GM18519 (cell line): ENCODE results near the gene RNF20.
"Not testable (repeated sequence)": the region's sequence is repeated elsewhere in the genome, so short reads cannot be mapped to it uniquely, and the experiment has no call there.

Source experiments
- ATAC-seq: cut with Tn5 transposase; IDR thresholded peaks from one replicate; pipeline ENCODE4 v1.9.1; 2021; ENCODE audit warnings: mild to moderate bottlenecking, moderate library complexity; ENCODE audit not compliant: unreplicated experiment, low FRiP score

Gene RNF20

DNA sequence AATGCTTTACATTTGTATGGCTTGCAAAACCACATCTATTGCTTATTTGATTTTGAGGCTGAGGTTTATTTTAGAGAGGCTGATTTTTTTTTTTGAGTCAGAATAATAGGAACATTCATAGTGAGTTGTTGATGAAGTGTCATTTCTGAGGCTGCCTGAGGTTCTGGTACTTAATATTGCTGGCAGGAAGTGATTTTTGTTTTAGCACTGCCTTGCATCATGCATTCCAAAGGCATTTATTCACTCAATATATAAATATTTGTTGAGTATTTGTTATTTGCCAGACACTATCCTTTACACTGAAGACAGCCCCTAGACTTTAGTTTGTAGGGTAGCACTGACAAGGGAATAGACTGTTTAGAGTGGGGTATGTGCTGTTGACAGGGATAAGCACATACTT, 2.7 kb downstream of the RNF20 start:
- ATAC-seq = no peak

DNA sequence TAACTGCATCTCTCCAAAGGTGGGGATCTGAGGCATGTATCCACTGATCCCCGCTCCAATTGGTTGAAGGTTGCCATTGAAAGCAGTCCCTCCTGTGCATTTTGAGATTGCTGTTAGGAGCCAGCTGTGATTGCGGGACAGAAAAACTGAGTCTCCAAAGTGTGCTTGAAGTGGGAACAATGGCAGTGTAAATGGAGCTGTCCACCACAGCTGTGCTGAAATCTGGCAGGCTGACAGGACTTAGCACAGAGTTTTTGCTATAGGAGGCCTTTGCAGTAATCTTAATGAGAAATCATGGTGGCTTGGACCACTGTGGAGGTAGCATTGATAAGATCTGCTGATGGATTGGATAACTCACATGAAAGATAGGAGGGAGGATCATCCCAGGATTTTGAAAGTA, 3.3 kb downstream of the RNF20 start:
- no peak for ATAC-seq

DNA sequence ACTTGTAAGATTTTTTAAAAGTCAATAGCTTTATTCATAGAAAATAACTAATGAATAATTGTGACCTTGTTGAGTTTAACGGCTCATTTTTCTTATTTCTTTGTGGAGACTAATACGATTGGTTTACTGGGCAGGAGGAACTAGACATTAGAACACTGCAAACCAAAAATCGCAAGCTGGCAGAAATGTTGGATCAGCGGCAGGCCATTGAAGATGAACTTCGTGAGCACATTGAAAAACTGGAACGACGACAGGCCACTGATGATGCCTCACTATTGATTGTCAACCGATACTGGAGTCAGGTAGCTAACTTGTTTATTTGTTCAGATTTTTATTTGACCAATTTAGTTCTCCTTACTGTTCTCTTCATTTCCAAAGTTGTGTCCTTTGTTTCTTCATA, 6.4 kb downstream of the RNF20 start:
- ATAC-seq = no peak

DNA sequence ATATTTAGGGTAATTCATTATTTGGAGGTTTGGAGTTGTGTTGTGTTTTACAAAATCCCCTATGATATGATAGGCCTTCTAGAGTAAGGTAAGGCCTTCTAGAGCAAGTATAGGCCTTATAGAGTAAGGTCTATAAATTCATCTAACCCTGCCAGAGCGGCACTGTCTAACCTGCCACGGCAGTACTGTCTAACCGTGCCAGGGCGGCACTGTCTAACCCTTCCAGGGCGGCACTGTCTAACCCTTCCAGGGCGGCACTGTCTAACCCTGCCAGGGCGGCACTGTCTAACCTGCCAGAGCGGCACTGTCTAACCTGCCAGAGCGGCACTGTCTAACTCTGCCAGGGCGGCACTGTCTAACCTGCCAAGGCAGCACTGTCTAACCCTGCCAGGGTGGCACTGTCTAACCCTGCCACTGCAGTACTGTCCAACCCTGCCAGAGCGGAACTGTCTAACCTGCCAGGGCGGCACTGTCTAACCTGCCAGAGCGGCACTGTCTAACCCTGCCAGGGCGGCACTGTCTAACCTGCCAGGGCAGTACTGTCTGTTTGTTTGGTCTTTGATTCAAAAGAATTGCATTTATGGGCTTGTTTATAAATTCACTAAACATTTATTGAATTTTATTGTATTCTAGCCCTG, 9.6 kb downstream of the RNF20 start:
- no peak for ATAC-seq

DNA sequence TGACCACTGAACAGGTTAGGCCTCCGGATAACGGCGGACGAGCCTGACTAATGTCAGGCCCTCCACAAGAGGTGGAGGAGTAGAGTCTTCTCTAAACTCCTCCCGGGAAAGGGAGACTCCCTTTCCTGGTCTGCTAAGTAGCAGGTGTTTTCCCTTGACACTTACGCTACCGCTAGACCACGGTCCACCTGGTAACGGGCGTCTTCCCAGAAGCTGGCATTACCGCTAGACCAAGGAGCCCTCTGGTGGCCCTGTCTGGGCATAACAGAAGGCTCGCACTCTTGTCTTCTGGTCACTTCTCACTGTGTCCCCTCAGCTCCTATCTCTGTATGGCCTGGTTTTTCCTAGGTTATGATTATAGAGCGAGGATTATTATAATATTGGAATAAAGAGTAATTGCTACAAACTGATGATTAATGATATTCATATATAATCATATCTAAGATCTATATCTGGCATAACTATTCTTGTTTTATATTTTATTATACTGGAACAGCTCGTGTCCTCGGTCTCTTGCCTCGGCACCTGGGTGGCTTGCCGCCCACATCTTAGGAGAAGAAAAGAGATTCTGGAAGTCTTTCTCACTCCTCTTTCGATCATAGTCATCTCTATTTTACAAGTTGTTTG, 15.9 kb downstream of the RNF20 start:
- ATAC-seq = not testable (repeated sequence)

DNA sequence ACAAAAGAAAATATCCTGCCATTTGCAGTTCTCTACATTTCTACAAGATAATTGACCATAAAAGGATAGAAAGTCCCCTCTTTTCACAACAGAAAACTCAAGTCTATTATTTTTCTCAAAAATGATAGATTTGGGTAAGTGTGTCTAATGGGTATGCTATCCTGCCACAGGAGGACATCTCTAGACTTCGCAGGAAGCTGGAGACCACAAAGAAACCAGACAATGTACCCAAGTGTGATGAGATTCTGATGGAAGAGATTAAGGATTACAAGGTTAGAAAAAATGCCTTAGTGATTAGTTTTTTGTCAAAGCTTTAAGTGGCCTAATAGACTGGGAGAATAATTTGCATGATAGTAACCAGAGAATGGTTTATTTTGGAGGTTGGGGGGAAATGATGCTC, 28.1 kb downstream of the RNF20 start:
- ATAC-seq = no peak

DNA sequence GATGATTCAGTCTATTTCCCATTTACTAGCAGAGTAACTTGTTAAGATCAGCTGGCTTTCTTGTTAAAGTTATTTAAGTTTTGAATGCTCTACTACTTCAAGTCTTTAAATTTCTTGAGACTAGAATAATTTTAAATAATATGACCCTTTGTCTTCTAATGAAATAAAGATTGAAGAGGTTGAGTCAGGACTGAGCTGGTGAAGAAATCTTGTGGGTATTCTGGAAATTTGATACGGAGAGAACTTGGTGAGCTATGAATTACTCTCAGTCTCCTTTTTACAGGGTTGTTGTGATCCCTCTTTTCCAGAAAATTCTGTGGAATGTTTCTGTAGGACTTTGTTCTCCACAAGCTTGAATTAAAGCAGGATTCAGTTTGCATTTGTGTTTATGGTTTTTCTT, 29.3 kb downstream of the RNF20 start:
- no peak for ATAC-seq

DNA sequence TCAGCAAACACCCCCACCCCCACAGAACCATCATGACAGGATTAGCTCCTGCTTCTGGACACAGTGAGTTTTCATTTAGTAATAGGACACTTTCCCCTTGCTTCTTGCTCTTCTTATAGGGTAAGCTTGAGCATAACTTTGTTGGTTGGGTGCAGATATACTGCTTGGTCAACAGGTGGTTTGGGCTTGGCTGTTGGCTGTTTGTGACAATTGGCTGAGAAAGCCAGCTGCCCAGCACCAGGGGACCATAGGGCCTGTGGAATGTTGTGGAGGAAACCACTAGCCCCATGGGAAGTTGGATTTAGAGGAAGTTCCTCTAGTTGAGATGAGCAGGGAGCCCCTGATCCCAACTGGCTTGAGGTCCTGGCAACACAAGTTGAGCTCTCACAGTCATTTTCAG, 30.6 kb downstream of the RNF20 start:
- ATAC-seq = no peak

DNA sequence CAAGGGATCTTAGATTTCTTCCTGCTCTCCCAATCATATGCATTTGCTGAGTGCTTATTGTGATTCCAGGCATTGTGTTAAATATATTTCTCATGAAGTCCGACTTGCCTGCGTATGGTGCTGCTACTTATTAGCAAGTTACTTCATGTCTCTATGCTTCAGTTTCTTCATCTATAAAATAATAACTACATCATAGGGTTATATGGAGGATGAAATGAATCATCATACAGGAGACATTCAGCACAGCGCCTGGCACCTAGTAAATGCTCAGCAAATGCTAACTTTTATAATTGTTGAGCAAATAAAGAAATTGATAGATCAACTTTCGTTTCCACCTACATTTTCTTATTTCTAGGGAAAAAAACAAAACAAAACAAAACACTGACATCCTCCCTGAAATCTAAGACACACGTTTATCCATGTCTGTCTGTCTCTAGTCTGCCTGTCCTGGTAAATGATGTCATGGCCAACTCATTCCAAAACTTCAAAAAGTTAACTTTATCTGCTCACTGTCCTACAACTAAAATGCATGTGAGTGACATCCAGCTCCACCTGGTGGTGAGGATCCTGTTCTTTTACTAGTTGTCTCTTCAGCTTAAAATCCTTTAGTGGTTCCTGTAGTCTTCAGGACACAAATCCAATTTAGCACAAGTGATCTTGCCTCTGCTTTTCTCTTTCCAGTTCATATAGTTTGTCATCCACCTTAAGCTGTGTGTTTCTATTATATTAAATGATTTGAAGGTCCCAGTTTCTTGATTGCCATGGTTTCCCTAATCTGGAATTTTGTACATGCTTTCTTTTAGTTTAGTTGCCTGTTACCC, 33.5 kb downstream of the RNF20 start:
- ATAC-seq = peak; percentile 66

DNA sequence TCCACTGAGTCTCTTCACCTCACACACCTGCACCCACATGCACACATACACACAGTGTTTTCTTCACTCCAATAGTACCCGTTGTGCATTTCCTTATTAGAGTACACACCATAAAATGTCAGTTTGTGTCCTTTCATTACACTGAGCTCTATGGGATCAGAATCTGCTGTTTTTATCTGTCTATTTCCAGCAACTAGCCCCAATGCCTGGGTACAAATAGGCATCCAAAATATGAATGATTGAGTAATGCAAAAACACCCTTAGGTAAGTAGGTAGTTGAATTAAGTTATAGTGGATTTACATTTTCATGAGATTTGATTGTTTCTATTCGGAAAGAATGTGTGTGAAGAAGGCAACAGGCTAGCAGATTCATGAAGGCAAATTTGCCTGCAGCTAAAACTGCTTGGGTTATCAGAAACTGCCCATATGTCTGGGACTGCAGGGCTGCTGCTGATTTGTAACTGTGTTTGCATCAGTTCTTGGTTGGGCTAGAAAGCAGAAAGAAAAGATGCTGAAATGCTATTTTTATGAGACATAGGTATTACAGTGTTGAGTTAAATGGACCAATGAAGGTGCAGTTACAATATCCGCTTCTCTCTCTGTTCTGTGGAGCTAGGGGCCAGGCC, 34.2 kb downstream of the RNF20 start:
- ATAC-seq = no peak

DNA sequence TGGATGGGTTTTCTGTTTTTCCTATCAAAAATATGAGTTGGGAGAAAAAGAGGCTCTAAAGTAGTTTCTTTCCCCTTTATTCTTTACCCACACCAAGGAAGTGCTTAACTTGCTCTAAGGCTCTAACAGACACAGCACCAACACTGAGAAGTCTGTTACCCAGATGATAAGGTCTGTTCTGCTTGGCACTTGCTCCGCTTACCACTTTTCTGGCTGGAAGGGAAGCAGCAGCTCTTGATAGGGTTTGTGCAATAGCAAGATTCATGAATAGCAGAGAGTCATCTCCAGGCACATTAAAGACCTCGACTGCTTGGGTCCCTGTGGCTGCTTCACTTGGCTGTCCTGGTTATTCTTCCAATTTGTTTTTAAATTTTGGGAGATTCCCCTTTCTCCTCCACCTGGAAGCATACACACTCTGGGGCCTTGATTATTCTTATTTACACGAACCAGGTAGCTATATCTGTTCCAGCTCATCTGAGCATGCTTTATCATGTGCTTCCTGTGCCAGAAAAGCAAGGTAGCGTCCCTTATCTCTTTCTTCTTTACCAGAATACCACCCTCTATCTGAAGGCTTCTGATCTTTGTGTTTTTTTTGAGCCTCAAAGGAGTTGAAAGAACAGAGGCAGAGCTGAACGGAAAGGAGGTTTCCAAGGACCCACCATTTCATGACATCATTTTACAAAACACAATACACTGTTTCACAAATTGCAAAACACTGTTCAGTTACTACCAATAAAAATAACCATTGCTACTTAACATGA, 36.3 kb downstream of the RNF20 start:
- ATAC-seq = no peak

DNA sequence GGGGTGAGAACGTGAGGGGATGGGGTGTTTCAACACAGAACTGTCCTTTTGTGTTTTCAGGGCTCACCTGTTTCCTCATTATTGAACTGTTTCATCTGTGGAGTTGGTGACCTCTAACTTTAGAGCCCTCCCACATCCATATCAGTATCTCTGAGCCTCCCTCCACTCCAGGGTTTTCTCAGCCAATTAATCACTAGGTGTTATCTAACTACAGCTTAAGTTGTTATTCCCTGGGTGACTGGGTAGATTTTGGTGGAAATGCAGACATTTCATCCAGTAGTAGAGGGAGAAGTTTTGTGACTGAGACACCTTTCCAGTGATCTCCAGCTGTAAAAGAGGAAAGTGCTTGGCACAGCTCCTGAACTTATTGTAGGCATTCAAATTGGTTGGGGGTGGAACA, 37.5 kb downstream of the RNF20 start:
- ATAC-seq = no peak

DNA sequence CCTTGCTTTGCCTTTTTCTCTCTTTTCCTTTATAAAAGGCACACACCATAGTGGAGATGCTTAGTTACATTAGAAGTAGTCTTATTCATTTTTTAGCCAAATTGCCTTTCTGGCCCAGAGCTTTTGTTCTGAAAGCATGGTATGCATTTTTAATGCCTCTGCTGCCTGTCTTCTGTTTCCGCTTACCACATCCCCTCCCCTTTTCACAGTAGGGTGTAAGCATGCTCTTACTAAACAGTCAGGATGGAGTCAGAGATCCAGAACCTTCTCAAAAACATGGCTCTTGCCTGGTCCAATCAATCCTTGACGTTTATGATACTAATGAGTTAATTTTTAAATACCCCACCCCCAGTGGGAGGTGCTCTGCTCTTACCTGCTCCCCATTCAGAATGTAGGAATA, 38.7 kb downstream of the RNF20 start:
- ATAC-seq = no peak

DNA sequence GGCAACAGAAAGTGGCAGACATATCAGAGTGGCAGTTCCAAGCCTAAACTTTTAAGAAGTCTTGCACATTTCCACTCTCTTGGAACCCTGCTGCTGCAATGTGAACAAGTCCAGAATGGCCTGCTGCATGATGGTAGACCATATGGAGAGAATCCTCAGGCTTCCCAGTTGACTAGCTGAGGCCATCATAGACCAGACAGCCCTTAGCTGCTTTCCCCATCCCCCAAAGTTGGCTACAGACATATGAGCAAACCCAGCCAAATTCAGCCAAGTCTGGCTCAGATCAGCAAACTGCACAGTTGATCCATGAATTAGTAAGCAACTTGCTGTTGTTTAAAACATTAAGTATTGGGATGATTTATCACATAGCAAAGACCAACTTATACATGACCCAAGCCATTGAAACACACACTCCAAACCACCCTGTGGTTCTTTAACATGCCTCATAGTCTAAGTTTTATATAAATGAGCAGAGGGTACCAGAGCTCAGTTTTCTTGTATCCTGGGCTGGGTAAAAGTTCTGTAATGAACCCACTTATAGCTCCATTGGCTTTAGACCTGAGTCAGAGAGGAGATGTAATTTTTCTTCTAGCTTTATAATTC, 41.2 kb downstream of the RNF20 start:
- ATAC-seq = no peak

DNA sequence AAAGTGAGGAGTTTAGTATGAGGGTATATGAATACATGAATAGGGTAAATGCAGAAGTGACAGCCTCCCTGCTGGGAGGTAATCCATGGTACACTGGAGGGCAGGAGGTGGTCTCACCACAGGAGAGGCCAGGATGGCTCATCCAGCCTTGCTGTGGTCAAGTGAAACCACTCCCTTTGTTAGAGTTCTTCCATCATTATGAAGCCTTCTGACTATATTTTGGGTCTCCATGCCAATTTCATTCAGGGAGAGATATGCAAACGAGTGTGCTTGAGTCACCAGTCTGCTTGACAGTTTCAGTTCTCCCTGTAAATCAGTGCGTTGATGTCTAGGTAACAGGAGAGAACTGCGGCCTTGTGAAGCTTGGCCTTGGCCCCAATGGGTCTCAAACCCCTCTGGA, 44.7 kb downstream of the RNF20 start:
- ATAC-seq = peak; percentile 60

DNA sequence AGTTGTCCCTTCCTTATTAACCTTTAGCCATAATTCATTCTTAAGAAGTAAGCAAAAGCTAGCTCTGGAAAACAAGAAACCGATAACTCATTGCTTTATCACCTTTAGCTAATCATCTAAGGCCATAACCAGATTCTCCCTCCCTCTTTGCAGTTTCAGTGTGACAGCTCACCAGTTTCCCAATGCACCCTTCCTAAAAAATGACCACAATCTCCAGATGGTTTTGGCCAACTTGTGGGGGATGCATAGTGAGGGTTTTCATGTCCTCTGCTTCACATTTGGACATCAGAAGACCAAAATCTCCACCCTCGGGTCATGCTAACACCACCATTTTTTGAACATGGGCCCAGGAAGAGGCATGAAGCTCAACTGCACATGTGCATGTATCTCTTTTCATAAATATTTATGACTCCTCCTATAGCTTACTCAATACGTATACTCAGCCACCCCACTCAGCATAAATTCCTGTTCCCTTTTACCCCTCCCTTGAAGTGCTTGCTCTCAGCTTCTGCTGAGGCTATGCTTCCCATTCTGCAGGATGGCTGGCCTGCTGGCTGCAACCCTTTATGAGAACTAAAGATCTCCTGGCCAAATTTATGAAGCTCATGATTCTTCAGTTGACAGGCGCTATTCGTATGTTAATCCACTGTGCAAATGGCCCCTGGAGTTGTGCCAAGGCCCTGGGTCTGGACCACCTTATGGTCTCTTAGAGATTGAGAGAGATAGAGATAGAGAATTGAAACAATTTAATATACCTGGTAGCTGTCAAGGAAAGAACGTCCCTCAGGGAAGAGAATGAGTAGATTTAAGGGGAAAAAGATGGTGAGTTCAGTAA, 46.3 kb downstream of the RNF20 start:
- no peak for ATAC-seq

DNA sequence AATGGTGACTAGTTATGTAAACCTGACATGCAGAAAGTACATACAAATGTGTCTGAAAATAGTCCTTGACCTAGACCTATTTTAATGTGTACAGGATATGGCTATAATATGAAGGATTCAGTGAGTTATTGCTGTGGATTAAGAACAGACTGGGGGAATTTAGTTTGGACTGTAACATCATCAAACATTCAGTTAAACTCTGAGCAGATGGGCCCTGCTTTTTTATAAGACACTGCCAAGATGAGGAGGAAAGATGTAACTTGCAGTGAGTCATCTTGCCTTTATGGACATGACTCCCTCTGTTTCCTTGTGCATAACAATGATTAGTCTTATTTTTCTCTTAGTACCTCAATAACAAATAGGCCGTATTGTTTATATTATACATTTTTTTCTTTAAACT, 48.9 kb downstream of the RNF20 start:
- ATAC-seq = no peak

DNA sequence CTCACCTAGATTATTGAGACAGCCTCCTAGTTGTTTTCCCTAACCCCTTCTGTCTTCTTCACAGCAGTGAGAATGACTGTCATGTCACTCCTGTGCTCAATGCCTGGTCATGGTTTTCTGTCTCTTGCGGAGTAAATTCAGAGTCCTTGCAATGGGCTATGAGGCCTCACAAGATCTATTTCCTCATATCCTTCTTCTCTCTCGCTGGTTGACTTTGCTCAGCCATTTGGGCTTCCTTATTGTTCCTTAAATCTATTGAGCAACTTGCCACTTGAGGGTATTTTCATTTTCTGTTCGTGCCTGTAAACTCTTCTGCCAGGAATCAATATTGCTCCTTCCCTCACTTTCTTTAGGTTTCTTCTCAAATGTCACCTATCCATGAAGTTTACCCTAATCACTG, 52.1 kb downstream of the RNF20 start:
- no peak for ATAC-seq

DNA sequence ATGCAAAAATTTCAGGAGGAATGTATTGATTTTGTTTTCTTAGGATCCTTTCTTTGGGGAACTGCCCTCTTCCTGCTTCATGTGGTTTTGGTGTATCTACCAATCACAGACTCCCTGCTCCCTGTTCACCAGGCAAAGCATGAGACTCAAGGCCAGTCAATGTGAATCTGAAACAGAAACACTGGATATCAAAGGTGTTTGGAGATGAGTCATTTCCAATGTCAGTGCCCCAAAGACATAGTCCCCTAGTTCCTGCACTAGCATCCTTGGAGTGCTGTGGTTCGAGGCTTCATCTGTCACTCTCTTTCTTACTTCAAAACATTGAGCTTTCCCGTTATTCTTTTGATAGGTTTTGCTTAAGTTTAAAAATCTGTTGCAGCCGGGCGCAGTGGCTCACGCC, 53.0 kb downstream of the RNF20 start:
- peak; percentile 85 for ATAC-seq
